ELF-1 (cell line): ENCODE results near the gene SLC25A21.
"Not testable (repeated sequence)": the region's sequence is repeated elsewhere in the genome, so short reads cannot be mapped to it uniquely, and the experiment has no call there.

ENCODE experiments used
- DNase-seq: peaks from one replicate; pipeline ENCODE4 v3.0.0-alpha.2; 2016; ENCODE audit warnings: low read depth, low spot score

The SLC25A21 gene

GRCh38 chr14:36713960-36714703, 458.3 kb downstream of the SLC25A21 start:
- DNase-seq, result no peak

GRCh38 chr14:36707570-36707969, 464.8 kb downstream of the SLC25A21 start:
- no peak for DNase-seq

GRCh38 chr14:36702474-36702873, 469.9 kb downstream of the SLC25A21 start:
- no peak for DNase-seq

- DNase-seq, result no peak
These were observed 471.3 kb downstream of the SLC25A21 start for GRCh38 chr14:36701132-36701531.

- DNase-seq, result no peak
These were observed 471.8 kb downstream of the SLC25A21 start for GRCh38 chr14:36700651-36701050.

GRCh38 chr14:36699420-36699819, 473.0 kb downstream of the SLC25A21 start:
- not testable (repeated sequence) for DNase-seq

GRCh38 chr14:36690311-36691040, 481.9 kb downstream of the SLC25A21 start:
- no peak for DNase-seq

- no peak for DNase-seq
These were observed 487.5 kb downstream of the SLC25A21 start for GRCh38 chr14:36684946-36685345.

- DNase-seq, result no peak
These were observed 489.2 kb downstream of the SLC25A21 start for GRCh38 chr14:36683083-36683724.

- DNase-seq, result no peak
These were observed 490.1 kb downstream of the SLC25A21 start for GRCh38 chr14:36682338-36682737.

- DNase-seq, result no peak
These were observed 496.2 kb downstream of the SLC25A21 start for GRCh38 chr14:36676236-36676635.

GRCh38 chr14:36675581-36675980, 496.8 kb downstream of the SLC25A21 start:
- DNase-seq, result no peak

GRCh38 chr14:36674659-36675058, 497.7 kb downstream of the SLC25A21 start:
- DNase-seq, result no peak

GRCh38 chr14:36672095-36672494, 500.3 kb downstream of the SLC25A21 start:
- no peak for DNase-seq

GRCh38 chr14:36671149-36671548, 501.3 kb downstream of the SLC25A21 start:
- no peak for DNase-seq

- no peak for DNase-seq
These were observed 504.7 kb downstream of the SLC25A21 start for GRCh38 chr14:36667679-36668078.

GRCh38 chr14:36666416-36667206, 505.8 kb downstream of the SLC25A21 start:
- DNase-seq, result no peak

- DNase-seq, result no peak
These were observed 506.5 kb downstream of the SLC25A21 start for GRCh38 chr14:36665887-36666415.

- no peak for DNase-seq
These were observed 507.8 kb downstream of the SLC25A21 start for GRCh38 chr14:36664322-36665193.
